HPDE6-E6E7 (cell line): ENCODE results near the gene CBARP.
"Not testable (repeated sequence)": the region's sequence is repeated elsewhere in the genome, so short reads cannot be mapped to it uniquely, and the experiment has no call there.

ENCODE experiments used
- DNase-seq: peaks from one replicate; pipeline ENCODE4 v3.0.0; 2011; ENCODE audit warnings: missing footprints; ENCODE audit errors: extremely low spot score

Gene CBARP

DNA sequence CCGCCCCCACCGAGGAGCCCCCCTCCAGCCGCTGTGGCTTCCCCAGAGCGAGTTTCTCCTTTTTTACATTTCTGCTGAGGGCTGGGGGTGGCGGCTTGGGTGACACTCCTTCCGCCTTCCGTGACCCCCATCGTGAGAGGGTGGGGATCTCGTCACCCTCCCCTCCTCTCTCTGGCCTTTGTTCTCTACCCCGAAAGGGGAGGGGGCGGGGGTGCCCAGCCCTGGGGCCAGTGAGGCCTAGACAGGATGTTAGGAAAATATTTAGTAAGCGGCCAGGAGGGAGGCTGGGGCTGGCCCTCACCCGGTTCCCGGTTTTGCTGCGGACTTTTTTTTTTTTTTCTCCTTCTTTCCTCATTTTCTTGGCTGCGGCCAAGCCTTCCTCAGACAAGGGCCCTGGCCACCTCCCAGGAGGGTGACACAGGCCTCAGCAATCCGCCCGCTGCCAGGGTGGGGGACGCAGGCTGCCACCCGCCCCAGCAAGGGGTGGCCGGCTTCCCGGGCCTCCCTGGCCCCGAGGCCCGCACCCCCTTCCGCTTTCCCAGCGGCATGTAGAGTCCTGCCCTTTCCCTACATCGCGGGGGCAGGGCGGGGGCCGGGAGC lies 14.5 kb upstream of the CBARP start:
- DNase-seq: no peak

DNA sequence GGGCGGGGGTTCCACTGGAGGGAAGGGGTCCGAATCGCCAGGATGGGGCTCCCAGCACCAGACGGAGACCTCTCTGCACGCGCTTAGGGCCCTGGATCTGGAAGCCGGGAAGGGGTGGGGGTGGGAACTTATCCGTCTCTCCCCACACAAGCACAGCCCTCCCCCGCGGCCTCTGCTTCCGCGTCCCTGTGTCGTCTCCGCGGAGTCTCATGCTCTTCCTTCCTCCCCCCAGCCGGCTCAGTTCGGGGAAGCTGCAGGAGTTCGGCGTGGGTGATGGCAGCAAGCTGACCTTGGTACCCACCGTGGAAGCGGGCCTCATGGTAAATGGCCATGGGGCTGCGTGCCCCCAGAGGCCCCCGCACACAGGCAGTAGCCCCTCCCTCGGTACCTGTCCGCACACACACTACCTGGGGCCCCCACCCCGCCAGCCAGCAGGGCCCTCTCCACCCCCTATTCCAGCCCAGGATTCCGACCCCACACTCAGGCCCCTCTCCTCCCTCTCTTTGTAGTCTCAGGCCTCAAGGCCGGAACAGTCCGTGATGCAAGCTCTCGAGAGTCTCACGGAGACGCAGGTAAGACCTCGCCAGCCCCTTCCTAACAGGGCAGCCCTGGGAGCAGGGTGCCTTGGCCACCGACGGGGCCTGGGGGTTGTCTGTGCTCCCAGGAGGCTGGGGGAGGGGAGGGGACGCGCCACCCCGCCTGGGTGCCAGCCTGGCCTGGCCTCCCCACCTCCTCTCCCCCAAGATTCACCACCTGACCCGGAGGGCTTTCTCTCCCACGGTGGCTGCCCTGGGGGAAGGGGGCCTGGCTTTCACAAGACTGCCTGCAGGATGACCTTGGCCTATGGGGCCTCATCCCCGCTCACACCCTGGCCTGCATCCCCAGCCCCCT lies 13.8 kb upstream of the CBARP start:
- DNase-seq: no peak

DNA sequence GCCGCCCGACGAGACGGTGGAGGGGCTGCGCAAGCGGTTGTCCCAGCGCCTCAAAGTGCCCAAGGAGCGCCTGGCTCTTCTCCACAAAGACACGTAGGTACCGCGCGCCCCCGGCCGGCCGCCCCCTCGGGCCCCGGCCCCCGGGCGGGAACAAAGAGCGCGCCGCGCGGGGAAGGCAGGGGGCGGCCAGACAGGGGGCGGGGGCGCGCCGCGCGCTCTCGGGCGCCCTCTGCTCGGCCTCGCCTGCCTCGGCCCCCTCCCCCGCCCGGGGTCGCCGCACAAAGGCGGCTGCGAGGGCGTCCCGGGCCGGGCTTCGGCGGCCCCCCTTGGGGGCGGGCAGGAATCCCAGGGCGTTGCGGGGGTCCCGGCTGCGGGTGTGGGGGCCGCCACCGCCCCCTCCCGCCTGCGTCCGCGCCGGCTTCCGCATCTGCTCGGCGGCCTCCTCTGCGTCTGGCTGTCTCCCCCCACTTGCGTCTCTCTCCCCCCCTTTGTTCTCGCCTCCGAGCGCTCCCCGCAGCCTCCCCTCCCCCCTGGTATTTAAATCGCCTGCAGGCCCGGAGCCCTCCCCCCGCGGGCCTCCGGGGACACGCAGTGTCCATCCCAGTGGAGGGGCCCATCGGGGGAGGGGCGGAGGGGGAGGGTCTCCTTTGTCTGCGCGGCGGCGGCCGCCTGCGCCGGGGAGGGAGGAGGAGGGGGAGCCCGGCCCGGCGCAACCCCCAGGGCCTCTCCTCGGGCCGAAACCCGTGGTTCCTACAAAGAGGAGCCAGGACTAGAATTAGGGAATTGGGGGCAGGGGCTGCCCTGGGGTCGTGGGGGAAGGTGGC lies 12.8 kb upstream of the CBARP start:
- no peak for DNase-seq

DNA sequence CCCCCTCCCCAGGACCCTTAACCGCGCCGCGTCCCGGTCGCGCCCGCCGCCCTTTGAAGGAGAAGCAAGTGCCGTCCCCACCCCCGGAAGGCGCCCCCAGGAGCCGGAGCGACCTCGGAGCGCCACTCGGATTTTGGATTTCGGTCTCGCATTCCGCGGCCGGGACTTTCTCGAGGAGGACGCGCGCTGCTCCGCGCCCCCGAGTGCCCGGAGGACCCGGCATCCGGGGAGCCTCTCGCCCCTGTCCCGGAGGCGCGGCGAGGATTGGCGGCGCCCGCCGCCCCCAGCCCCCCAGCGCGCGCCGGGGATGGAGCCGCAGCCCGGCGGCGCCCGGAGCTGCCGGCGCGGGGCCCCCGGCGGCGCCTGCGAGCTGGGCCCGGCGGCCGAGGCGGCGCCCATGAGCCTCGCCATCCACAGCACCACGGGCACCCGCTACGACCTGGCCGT lies 12.2 kb upstream of the CBARP start:
- no peak for DNase-seq

DNA sequence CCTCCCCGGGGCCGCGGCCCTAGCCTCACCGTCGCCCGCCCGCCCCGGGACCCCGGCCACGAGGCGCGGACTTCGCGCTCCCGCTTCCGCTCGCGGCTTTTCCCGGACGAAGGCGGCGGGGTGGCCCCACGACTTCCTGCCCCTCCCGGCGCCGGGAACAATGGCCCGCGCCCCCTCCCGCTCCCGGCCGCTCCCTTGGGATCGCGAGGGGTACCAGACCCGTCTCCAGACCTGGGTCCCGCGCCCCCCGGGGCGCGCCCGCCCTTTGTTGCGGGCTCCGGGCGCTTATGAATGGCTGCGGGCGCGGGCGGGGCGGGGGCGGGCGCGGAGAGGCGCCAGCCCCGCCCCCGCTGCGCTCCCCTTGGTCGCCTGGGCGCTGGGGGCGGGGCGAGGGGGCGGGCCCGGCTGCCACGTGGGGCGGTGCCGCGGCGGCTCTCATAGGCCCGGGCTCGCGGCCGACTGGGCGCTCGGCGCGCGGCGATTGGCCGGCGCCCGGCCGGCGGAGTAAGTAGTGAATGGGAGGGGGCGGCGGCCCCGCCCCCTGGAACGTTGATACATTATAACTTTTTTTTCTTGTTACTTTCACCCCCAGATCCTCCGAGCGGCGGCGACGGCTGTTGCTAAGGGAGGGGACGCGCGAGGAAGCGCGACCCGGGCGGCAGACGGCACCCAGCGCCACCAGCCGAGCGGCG lies 11.6 kb upstream of the CBARP start:
- DNase-seq: no peak

DNA sequence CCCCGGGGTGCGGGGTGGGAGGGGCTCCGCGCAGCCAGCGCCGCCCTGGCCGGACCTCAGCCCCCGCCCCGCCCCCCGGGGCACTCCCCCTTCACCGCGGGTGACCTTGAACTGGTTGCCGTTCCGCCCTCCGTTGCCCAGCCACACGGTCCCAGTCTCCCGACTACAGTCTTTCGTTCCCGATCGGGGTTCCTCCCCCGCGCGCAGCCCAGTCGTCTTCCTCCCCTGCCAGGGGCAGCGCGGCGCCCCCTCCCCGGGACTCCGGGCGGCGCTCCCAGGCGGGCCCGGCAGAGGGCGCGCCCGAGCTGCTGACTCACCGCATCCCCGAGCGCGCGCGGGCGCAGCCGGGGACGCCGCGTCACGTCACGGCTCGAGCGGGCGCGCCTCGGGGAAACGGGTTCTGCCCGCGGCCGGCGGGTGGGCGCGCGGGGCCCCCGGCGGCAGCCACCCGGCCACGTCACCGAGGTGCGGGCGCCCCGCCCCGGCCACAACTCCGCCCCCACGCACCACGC lies 11.0 kb upstream of the CBARP start:
- no peak for DNase-seq

DNA sequence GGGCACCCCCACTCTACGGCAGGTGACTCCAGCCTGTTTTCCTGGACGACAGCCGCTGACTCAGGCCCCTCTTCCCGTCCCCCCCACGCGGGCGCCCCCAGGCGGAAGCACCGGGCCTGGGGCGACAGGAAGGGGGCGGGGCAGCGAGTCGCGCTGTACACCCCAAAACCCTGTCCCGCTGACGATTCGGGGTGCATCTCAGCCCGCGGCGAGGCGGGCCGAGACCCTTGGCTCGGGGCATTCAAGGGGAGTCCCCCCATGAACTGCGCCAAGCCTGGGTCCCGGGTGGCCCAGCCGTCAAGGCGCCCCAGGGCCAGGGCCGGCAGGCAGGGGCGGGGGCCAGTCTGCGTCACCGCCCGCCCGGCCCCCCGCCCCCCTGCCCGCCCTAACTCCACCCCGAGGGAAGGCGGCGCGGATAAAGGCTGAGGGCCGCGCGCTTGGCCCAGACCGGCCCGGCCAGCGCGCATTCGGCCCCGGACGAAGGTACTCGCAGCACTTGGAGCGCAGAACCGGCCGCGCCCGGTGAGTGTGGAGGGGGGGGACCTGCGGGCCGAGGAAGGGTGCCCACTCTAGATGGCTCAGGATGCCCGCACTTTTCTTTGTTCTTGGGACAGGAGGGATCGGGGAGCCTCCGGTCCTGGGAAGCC lies 10.5 kb upstream of the CBARP start, which contains the start of gene MIDN:
TSS of gene MIDN (plus strand) at position 445 of the 647 bp plus-strand sequence. CDS start 1,714 bp downstream, outside the sequence.
- DNase-seq: no peak

DNA sequence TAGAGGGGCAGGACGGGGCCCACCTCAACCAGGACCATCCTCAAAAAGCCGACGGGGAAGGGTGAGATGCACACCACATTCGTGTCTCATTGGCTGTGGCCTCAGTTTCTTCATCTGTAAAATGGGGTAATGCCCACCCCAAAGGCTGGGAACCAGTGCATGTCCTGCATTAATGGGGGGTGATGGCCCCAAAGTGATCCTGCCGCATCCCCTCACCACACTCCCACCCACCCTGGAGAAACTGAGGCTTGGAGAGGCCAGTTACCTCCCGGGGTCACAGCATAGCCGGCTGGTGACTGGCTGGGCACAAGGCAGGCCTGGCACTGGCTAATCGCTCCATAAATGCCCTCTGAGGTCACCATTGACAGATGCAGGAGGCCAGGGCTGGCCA lies 9.9 kb upstream of the CBARP start:
- no peak for DNase-seq

DNA sequence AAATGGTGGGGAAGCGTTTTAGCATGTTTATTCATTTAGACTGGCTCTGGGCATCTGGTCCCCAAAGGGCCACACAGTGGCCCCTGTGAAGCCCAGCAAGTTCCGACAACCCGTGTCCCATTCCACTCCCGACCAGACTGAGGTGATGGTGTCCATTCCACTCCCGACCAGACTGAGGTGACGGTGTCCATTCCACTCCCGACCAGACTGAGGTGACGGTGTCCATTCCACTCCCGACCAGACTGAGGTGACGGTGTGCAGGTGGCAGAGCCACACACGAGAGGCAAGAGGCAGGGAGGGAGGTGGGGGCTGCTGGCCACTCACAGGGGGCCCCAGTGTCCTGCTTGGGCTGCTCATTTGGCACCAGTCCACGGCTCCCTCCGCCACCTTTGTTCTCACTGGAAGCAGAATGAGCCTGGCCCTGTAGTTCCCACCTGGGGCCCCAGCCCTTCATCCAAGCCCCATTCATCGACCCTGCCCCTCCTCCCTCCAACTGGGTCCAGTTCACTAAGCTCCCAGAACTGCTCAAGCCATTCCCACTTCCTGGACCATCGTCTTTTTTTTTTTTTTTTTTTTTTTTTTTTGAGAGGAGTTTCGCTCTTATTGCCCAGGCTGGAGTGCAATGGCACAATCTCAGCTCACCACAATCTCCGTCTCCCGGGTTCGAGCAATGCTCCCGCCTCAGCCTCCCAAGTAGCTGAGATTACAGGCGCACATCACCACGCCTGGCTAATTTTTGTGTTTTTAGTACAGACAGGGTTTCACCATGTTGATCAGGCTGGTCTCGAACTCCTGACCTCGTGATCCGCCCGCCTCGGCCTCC lies 8.7 kb upstream of the CBARP start:
- DNase-seq: not testable (repeated sequence)

DNA sequence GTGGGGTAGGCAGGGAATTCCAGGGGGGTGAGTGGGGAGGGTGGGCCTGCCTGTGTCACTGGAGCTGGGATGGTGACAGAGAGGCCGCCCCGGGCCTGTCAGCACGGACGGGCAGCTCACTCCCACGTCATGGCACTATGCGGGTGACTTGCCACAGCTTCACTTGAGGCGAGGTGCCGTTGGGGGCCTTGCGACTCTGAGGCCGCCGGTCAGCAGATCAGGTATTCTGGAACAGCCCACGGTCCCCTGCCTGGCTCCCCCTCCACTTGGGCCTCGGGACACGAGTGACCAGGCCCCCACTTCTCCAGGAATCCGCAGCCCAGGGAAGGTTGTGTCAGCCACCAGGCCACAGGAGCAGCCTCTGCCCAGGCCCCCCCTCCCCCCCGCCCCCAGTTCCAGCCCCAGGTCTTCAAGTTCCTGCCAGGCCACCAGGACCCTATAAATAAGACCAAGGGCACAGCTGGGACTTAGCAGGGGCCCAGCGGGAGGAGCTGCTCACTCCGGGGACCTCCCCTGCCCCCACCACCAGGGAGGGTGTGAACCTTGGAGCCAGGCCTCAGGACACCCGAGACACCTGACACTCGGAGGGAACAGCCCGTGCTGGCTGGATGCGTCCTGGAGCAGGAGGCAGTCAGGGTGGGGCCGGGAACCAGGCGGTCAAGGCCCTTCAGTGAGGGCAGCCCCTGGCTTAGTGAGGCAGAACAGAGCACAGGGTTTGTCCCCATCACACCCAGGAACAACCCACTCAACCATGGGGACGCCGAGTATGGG lies 7.9 kb upstream of the CBARP start:
- no peak for DNase-seq

DNA sequence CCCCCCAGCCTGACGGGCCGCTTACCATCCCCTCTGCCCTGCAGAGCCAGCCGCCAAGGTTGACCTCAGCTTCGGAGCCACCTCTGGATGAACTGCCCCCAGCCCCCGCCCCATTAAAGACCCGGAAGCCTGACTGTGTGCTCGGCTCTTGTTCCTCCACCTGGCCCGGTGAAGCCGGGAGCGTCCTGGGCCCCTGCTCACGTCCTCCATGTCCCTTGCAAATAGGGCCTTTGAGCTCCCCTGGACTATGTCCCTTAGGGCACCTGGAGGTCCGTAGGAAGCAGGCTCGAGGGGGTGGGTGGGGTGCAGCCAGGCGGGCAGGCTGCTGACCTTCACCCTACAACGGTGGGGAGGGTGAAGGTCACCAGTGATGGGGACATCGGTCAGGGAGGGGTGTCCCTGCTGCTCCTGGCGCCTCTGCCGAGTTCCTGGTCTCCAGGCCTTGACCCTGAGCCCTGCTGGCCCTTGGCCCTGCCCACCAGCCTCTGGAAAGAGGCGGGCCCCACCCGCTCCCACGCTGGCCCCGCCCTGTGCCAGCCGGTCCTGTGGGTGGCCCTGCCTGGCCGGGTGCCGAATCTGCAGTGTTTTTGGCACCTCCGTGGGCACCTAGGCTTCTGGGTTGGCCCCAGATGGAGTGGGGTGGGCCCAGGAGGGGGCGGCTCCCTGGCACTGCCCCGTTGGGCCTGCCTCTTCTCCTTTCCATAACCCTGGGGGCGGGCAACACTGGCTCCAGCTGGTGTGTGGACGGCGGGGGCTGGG lies 7.1 kb upstream of the CBARP start:
- DNase-seq: no peak

DNA sequence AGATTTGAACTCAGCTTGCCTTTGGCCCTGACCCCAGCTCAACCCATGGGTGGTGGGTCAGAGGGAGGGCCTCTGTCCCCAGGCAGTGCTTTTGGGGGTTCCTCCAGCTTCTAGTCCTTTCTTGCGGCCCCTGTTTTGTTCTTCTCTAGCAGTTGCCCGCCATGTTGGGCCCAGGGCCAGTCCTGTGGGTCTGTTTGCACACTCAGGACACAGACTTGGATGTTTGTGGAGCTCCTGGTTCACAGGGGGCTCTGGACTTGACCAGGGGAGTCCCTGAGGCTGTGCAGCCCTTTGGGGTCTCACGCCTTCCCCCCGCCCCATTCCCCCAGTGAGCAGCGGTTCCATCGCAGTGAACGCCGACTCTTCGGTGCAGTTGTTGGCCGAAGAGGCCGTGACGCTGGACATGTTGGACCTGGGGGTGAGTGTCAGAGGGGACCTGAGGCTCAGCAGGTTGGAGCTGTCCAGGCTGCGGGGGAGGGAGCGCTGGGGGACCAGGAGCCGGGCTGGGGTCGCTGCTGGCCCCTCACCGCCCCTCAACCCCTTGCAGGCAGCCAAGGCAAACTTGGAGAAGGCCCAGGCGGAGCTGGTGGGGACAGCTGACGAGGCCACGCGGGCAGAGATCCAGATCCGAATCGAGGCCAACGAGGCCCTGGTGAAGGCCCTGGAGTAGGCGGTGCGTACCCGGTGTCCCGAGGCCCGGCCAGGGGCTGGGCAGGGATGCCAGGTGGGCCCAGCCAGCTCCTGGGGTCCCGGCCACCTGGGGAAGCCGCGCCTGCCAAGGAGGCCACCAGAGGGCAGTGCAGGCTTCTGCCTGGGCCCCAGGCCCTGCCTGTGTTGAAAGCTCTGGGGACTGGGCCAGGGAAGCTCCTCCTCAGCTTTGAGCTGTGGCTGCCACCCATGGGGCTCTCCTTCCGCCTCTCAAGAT lies 6.2 kb upstream of the CBARP start:
- no peak for DNase-seq

DNA sequence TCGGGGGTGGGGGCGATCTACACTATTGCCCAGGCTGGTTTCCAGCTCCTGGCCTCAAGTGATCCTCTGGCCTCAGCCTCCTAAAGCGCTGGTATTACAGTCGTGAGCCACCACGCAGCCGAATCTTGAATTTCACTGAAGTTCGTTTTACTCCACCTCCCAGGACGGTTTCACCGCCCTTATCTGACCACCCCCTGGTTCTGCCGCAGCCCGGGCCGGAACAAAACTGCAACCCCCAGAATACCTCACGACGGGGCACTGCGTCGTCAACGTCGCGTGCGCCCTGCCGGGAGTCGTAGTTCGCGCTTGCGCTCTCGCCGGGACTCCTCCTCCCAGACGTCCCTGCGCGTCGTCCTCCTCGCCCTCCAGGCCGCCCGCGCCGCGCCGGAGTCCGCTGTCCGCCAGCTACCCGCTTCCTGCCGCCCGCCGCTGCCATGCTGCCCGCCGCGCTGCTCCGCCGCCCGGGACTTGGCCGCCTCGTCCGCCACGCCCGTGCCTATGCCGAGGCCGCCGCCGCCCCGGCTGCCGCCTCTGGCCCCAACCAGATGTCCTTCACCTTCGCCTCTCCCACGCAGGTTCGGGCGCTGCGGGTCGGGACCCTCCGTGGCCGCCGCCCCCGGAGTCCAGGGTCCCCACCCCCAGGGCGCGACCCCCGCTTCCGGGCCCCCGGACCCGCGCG lies 3.8 kb upstream of the CBARP start, which contains the start of gene ATP5F1D:
TSS of gene ATP5F1D (plus strand) at position 335 of the 679 bp plus-strand sequence. CDS start at position 435, 100 bp downstream.
- peak; percentile 95 for DNase-seq

DNA sequence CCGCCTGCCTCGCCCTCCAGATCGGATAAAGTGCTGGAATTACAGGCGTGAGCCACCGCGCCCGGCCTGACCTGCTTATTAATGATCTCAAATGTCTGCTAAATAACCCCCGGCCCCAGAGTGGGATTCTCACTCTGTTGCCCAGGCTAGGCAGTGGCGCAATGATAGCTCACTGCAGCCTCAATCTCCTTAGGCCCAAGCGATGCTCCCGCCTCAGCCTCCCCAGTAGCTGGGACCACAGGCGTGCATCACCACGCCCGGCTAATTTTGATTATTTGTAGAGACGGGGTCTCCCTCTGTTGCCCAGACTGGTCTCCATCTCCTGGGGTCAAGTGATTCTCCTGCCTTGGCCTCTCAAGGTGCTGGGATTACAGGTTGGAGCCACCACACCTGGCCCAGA lies 3.1 kb upstream of the CBARP start:
- DNase-seq: no peak

DNA sequence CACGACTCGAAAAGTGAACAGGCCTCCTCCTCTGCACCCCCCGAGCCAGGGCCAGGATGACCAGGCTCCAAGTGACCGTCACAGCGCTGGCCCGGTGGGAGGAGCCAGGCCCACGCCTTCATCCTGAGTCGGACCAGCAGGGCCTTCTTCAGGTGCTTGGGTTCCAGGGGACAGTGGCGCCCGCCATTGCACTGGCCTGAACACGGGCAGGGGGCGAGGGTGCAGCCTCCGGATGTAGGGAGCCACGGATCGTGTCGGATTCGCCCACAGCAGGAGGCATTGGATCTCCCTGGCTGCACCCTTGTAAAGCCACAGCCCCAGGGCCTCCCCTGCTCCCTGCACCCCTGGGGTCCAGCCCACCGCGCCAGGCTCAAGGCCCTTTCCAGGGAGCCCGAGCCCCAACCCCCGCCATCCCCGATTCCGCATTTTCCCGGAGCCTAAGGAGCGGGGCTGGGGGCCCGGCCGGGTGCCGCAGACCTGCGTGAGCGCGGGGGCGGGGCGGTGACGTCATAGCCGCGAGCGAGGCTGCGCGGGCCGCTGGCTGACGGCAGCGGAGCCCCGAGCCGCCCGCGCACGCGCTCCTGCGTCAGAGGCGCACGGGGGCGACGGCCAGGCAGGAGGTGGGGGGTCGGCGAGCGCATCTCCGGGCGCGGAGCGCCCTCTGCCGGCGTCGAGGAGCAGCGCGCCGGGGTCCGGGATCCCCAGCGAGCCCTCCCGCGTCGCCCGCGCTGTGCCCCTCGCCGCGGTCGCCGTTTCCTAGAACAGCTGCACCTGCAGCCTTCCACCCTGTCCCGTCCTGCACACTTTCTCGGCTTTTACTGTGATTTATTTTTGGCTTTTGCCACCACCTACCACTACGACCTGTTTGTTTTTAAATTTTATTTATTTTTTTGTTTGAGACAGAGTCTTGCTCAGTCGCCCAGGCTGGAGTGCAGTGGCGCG lies 2.3 kb upstream of the CBARP start:
- no peak for DNase-seq

DNA sequence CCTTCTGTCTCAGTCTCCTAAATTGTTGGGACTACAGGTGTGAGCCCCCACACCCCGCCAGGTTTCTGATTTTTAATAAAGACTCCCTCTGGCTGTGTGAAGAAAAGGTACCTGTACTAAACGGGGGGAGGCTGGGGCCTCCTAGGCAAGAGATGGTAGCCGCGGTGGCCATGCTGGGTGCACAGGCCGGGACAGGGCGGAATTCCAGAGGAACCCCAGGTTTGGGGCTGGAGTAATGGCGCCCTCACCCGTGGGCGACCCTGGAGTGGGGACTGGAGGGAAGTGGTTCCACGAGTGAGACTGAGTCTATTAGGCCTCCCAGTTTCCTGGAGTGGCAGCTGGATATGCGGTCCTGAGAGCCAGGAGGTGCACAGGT lies 1.6 kb upstream of the CBARP start:
- DNase-seq: no peak
